GM19397 (cell line): Measurements from ENCODE around the gene FBN3.
"Not testable (repeated sequence)": the region's sequence is repeated elsewhere in the genome, so short reads cannot be mapped to it uniquely, and the experiment has no call there.

ENCODE experiments used
- ATAC-seq: cut with Tn5 transposase; IDR thresholded peaks from one replicate; pipeline ENCODE4 v1.9.1; 2021; ENCODE audit warnings: mild to moderate bottlenecking, moderate library complexity; ENCODE audit not compliant: unreplicated experiment

FBN3 gene

DNA sequence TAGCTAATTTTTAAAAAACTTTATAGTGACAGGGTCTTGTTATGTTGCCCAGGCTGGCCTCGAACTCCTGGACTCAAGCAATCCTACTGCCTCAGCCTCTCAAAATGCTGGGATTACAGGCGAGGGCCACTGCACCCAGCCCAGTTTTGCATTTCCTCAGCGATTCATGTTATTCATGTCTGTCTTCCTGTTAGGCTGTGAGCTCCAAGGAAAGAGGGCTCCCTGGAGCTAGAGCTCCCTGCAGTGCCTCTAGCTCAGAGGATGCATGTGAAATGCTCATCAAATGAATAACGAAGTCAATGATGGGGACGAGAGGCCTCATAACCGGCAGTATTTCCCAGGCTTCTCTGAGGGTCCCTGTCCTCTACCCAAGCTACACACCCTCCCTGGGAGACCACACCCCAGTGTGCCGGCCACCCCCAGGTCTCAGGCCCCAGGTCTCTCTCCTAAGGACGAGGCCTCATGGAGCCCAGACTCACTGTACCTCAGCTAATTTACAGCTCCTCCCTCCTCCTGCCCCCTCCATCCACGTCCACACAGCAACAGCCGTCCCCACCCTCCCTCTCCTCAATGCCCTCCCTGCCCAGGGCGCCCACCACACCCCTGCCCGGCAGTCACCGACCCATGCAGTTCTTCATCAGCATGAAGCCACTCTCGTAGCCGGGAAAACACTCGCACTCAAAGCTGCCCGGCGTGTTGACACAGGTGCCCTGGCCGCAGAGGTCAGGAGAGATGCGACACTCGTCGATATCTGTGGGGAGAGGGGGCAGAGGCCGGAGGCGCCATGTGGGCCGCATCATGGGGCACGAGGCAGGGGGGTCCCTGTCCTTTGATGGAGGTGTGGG lies 28.5 kb downstream of the FBN3 start:
- no peak for ATAC-seq

DNA sequence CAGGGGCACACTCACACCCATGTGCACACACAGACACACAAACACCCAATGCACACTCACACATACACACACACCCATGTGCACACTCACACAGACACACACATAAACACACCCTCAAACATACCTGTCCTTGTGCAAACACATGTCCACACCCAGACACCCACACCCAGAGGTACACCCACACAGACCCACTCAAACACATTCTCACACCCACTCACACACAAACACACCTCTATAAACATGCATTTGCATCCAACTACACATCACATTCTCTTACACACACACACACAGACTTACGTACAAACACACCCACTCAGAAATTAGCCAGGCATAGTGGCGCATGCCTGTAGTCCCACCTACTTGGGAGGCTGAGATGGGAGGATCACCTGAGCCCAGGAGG lies 31.4 kb downstream of the FBN3 start:
- no peak for ATAC-seq

DNA sequence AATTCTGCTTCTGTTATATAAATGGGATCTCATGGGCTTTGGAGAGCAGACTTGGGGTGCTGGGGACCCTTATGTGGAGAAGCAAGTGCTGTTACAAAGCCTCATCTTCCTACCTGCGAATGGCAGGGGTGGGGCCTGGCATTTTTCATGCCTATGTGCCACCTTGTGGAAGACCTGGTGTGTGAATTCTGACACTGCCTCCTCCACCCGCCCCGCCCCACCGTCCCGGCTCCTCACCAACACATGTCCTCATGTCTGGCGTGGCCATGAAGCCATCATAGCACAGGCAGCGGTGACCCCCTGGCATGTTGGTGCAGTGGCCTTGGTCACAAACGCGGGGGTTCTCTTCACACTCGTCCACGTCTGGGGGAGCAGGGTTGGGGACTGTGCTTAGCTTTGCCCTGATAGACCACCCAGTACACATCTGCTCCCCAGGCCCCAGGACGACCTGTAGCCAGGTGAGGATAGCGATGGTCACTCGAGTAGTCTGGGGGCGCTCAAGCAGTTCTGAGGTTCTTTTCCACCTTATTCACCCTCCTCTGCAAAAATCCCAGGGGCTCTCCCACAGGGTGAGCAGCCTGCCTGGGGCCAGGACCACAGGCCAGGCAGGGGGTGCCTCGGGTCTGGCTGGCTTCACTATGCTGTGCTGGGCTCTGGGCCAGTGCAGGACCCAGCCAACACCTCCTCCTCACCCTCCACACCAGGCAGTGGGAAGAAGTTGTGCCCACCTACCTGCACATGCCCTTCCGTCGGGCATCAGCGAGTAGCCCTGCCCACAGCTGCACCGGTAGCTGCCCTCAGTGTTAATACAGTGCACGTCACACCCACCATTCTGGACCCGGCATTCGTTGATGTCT lies 32.7 kb downstream of the FBN3 start:
- ATAC-seq, result no peak

DNA sequence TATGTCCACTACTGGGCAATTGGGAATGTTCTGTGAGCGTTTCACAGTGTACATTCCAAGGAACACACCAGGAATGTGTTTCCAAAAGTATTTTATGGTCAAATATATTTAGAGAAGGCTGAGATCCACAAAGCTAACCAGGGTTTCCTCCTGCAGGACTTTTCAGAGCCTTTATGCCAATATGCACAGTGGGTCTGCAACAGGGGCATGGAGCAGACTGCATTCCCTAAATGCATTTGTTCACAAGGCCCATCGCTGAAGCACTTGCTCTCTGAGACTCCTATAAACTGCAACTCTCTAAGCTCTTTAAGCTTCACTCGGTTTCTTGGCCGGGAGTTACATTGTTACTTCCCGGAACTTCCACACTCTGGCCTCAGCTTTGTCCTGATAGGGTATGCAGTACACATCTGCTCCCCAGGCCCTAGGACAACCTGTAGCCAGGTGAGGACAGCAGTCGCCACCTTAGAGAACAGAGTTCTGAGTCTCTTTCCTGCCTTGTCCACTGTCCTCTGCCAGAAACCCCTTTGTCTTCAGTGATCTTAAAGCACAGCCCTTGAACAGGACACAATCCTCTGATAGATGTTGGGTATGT lies 33.5 kb downstream of the FBN3 start:
- ATAC-seq, result no peak

DNA sequence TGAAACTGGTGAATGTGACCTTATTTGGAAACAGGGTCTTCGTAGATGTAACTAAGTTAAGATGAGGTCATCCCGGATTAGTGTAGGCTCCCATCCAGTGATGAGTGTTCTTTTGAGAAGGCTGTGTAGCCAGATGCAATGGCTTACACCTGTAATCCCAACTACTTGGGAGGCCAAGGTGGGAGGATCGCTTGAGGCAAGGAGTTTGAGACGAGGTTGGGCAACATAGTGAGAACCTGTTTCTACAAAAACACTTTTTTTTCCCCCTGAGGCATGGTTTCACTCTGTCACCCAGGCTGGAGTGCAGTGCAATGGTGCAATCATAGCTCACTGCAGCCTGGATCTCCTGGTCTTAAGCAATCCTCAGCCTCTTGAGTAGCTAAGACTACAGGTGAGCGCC lies 36.4 kb downstream of the FBN3 start:
- no peak for ATAC-seq

DNA sequence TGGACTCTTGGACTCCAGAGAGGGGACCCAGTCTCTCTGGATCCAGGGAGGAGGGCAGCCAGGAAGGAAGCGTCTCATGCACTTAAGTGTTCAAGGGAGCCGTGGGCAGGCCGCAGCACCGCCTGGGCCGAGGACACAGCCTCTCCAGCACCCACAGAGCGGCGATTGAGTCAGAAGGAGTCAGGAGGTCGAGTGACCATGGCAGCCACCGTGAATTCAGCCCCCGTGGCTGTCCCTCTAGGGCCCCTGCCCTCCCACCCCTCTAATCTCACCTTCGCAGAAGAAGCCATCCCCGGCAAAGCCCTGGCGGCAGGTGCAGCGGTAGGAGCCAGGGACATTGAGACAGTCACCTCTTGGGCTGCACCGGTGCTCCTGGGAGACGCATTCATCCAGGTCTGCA lies 38.0 kb downstream of the FBN3 start:
- no peak for ATAC-seq

DNA sequence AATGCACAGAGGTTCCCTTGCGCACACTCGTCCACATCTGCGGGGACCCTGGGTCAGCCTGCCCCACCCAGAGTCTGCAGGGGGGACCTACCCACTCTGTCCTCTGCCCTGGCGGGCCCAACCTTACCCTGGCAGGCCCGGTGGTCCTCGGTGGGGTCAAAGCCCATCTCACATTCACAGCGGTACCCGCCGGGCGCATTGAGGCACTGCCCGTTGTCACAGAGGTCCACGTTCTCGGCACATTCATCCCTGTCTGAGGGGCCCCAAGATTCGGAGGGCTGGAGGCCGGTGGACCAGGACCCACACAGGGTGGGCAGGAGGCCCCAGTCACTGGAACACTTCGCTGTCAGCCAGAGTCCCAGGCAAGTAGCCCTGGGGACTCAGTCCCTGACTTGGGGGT lies 38.5 kb downstream of the FBN3 start:
- no peak for ATAC-seq

DNA sequence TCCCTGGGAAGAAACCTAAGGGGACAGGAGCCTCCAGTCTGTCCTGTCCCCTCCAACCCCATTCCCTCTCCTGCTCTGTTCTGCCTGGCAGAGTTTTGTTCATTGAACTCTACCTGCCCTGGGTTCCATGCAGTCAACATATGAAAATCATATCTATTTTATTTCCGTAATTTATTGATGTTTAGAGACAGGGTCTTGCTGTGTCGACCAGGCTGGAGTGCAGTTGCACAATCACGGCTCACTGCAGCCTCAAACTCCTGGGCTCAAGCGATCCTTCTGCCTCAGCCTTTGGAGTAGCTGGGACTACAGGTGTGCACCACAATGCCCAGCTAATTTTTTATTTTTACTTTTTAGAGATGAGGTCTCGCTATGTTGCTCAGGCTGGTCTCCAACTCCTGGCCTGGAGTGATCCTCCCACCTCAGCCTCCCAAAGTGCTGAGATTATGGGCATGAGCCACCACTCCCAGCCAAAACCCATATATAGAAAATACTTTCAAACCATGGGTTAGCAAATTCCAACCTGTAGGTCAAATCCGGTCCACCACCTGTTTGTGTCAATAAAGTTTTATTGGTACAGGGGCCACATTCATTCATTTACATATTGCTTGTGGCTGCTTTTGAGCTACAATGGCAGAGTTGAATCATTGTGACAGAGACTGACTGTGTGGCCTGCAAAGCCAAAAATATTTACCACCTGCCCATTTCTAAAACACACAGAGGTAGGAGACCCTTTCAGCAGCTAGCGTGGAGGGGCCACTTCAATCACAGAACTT lies 39.3 kb downstream of the FBN3 start:
- ATAC-seq, result no peak

DNA sequence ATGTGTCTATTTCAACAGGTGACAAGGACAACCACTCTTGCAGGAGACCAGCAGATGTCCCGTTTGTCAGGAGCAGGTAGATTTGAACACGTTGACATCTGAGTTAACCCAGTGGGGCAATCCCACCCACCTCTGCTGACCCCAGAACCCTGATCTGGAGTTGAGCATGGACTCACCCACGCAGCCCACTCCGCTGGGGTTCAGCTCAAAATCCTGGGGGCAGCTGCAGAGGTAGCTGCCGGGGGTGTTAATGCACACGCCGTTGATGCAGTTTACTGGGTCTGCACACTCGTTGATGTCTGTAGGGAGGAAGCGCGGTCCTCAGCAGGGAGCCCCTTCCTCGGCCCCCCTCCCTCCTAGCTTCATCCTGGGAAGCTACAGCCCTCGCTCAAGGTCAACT lies 39.9 kb downstream of the FBN3 start:
- no peak for ATAC-seq

DNA sequence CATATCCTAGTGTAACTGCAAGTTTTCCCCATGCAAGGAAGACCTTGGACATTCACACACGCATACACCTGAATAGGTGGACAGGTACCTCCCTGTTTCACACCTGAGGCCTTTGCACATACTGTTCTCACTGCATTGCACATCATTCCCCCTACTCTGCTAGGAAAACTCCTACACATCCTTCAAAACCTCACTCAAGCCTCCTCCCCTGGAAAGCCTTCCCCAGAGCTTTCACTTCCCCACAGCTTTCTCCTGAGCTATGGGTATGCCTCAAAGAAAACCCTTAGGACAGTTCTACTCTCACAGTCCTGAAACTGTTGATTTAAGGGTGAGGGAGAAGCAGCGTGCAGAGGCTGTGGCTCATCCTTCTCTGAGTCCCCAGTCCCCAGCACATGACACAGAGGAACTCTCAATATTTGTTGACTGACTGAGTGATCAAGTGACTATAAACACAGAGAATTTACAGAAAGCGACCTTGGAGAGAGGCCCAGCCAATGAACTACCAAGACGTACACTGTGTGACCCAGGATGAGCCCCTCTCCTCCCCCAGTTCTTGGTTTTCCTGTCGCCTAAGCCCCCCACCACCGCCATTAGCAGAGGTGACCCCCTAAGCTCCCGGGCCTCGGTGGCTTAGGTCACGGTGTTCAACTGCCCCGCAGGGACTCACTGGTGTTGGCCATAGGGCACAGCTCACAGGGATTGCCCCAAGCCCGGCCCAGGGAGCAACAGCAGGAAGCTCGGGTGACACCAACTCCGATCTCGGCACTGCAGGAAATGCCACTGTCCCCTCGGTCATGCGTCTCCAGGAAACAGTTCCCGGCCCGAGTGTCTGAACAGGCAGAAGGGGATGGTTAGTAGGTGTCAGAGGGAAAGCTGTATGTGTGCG lies 40.6 kb downstream of the FBN3 start:
- ATAC-seq, result no peak

DNA sequence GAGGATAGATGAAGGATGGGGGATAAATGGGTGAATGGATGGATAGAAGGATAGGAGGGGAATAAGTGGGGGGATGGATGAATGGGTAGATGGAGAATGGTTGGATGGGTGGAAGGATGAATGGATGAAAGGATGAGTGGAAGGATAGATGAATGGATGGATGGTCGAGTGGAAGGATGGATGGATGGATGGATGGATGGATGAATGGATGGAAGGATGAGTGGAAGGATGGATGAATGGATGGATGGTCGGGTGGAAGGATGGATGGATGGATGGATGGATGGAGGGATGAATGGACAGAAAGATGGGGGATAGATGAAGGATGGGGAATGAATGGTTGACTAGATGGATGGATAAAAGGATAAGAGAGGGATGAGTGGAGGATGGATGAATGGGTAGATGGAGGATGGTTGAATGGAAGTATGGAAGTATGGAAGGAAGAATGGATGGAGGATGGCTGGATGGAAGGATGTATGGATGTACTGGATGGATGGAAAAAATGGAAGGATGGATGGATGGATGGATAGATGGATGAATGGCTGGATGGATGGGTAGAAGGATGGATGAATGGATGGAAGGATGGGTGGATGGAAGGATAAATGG lies 42.0 kb downstream of the FBN3 start:
- ATAC-seq, result no peak

DNA sequence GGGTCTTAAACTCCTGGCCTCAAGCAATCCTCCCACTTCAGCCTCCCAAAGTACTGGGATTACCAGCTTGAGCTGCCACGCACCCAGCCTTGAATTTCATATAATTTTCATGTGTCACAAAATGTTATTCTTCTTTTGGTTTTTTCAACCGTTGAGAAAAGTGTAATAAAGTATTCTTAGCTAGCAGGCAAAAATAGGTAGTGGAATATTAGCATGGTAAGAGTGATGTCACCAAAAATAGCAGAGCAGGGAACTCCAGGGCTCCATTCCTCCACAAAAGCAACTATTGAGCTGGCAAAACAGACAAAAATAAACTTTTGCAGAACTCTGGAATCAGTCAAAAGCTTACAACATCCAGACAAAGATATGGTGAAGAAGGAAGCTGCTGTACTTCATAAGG lies 43.9 kb downstream of the FBN3 start:
- ATAC-seq, result no peak

DNA sequence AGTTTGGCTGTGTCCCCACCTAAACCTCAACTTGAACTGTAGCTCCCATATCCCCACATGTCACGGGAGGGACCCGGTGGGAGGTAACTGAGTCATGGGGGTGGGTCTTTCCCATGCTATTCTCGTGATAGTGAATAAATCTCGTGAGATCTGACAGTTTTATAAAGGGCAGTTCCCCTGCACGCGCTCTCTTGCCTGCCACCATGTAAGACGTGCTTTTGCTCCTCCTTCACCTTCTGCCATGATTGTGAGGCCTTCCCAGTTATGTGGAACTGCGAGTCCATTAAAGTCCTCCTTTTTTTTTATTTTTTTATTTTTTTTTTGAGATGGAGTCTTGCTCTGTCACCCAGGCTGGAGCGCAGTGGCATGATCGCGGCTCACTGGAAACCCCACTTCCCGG lies 47.5 kb downstream of the FBN3 start:
- not testable (repeated sequence) for ATAC-seq

DNA sequence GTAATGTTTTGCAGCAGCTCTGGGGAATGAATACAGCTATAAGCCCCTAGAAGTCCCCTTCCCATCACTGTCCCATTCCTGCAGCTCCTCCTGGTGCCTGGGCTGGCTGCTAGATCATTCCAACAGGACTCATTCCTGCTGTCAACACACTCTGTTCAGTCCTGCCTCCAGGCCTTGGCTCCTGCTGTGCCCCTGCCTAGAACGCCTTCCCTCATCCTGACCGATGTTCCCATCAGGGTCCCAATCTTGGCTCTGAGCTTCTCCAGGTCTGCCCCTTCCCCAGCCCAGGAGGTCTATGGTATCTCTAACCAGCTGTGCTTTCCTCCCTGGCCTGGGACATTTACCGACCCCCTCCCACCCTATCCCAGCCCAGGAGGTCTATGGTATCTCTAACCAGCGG lies 48.1 kb downstream of the FBN3 start:
- ATAC-seq, result no peak

DNA sequence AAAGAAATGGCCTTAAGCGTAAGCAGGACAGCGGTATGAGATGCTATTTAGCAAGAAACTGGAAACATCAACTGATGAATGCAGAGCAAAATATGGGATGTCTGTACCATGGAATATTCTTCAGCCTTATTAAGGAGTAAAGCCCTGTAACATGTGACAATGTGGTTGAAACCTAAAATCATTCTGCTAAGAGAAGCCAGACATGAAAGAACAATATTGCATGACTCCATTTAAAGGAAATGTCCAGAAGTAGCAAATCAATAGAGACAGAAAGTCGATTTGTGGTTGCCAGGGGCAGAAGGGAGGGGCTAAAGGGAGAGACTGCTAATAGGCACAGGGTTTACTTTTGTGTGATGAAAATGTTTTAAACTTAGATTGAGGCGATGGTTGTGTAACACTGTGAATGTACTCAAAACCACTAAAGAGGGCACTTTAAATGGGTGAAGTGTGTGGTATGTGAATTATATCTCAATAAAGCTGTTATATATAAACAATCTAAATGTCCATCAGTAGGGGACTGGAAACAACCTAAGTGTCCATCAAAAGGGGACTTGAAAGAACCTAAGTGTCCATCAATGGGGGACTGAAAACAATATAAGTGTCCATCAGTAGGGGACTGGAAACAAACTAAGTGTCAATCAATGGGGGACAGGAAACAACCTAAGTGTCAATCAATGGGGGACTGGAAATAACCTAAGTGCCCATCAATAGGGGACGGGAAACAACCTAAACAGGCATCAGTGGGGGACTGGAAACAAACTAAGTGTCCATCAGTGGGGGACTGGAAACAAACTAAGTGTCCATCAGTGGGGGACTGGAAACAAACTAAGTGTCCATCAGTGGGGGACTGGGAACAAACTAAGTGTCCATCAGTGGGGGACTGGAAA lies 51.5 kb downstream of the FBN3 start:
- ATAC-seq, result no peak

DNA sequence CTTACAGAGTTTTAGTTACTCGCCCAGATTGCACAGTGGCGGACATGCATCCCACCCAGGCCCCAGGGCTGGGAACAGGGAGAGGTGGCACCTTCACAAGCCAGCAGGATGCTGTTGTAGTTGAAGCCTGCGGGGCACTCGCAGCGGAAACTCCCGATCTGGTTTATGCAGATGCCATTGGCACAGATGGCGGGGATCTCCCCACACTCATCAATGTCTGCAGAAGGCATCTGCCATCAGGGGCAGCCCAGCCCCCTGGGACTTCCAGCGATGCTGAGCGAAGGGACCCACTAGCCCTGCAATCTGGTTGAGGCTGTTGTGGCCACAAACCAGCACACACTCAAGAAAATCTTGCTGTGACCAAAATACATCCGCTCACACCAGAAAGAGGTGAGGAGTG lies 52.2 kb downstream of the FBN3 start:
- ATAC-seq, result no peak

DNA sequence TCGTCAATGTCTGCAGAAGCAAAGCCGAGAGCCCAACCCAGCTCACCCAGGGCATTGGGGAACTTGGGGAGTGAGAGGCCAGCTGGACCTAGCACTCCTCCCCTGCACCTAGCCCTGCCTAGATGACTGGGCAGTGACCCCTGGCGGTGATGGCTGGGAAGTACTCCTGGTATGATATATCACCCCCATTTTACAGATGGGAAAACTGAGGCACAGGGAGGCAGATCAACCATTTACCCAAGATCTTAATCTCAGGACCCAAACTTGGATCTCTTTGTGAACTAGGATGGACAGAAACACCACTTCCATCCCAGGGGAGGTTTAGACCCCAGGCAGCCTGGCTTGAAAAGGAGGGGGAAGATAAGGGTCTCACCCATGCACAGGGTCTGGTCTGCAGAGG lies 53.3 kb downstream of the FBN3 start:
- ATAC-seq, result no peak

DNA sequence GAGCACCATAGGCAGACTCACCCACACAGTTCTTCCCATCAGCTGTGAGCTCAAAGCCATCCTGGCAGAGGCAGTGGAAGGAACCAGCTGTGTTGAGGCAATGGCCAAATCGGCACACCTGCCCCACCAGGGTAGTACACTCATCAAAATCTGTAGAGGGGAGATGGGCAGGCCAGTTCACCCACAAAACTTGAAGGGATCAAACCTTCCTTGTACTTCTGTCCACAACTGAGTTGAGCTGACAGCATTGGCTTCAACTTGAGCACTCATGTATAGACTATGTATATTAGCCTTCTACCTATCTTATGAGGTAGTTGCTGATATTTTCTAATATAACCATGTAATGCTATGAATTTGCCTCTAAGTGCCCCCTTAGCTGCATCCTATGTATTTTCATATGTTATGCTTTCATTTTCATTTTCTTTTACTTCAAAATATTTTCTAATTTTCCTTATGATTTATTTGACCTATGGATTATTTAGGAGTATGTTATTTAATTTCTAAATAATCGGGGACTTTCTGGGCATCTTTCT lies 54.0 kb downstream of the FBN3 start:
- no peak for ATAC-seq
